GM21381 (cell line): ENCODE measurements around the gene TADA2A.

Source experiments
- ATAC-seq: cut with Tn5 transposase; IDR thresholded peaks from one replicate; pipeline ENCODE4 v1.9.1; 2021; ENCODE audit warnings: mild to moderate bottlenecking, moderate library complexity; ENCODE audit not compliant: unreplicated experiment

TADA2A gene

GRCh38 chr17:37406635-37407461 lies at the start of gene TADA2A, which contains the start of gene ACACA:
Gene TADA2A (plus strand): TSS chr17:37406886. CDS start chr17:37411366, 4,480 bp downstream.
Gene ACACA (minus strand): TSS chr17:37406836. CDS start chr17:37406299, 537 bp downstream.
- ATAC-seq, result peak; percentile 76

- ATAC-seq, result peak; percentile 6
Observed at GRCh38 chr17:37358098-37358829, 48.4 kb upstream of the TADA2A start.

GRCh38 chr17:37358830-37359681 lies 47.6 kb upstream of the TADA2A start:
- ATAC-seq, result peak; percentile 91

GRCh38 chr17:37359682-37360188 lies 47.0 kb upstream of the TADA2A start:
- ATAC-seq, result no peak

- ATAC-seq, result no peak
Observed at GRCh38 chr17:37360632-37361031, 46.1 kb upstream of the TADA2A start.

- ATAC-seq, result no peak
Observed at GRCh38 chr17:37361543-37361942, 45.1 kb upstream of the TADA2A start.

GRCh38 chr17:37365589-37365988 lies 41.1 kb upstream of the TADA2A start:
- ATAC-seq, result no peak

- no peak for ATAC-seq
Observed at GRCh38 chr17:37368577-37368976, 38.1 kb upstream of the TADA2A start.

GRCh38 chr17:37373530-37374159 lies 33.0 kb upstream of the TADA2A start:
- ATAC-seq, result peak; percentile 64

GRCh38 chr17:37375706-37376105 lies 31.0 kb upstream of the TADA2A start, which contains the start of gene C17orf78:
Gene C17orf78 (plus strand): TSS chr17:37375985. CDS start chr17:37376093, 108 bp downstream.
- no peak for ATAC-seq

GRCh38 chr17:37382056-37382455 lies 24.6 kb upstream of the TADA2A start:
- no peak for ATAC-seq

GRCh38 chr17:37384560-37385149 lies 22.0 kb upstream of the TADA2A start:
- ATAC-seq, result no peak

- no peak for ATAC-seq
Observed at GRCh38 chr17:37385474-37385990, 21.2 kb upstream of the TADA2A start.

- no peak for ATAC-seq
Observed at GRCh38 chr17:37386462-37386861, 20.2 kb upstream of the TADA2A start.

GRCh38 chr17:37388266-37388665 lies 18.4 kb upstream of the TADA2A start:
- ATAC-seq, result no peak

- no peak for ATAC-seq
Observed at GRCh38 chr17:37389160-37389559, 17.5 kb upstream of the TADA2A start.

GRCh38 chr17:37391146-37391545 lies 15.5 kb upstream of the TADA2A start:
- ATAC-seq, result no peak

GRCh38 chr17:37392024-37392590 lies 14.6 kb upstream of the TADA2A start:
- no peak for ATAC-seq

- ATAC-seq, result no peak
Observed at GRCh38 chr17:37393352-37393751, 13.3 kb upstream of the TADA2A start.
